H9 (cell line): Measurements from ENCODE around the gene PKP3. TPM values are rescaled to one million over a fixed set of nuclear protein-coding genes. Genes with fewer than 3 reads are reported as not detected.

Experiments
- DNase-seq: peaks from one replicate; pipeline ENCODE4 v3.0.0-alpha.2; 2017
- H2AFZ ChIP-seq: one replicate; pipeline ENCODE4 v1.6.1; 2013; ENCODE audit warnings: mild to moderate bottlenecking, low read length, control low read depth, moderate library complexity
- H2AK5ac ChIP-seq: 2 replicates; pipeline ENCODE4 v1.6.1; 2013; ENCODE audit warnings: low read length, control low read depth, mixed read lengths; ENCODE audit not compliant: insufficient read length
- H2BK120ac ChIP-seq: one replicate; pipeline ENCODE4 v1.6.1; 2013; ENCODE audit warnings: low read depth, mild to moderate bottlenecking, low read length, control low read depth, inconsistent platforms; ENCODE audit not compliant: poor library complexity, severe bottlenecking
- H2BK12ac ChIP-seq: 2 replicates; pipeline ENCODE4 v1.6.1; 2013; ENCODE audit warnings: low read length, control low read depth, mixed read lengths, low read depth; ENCODE audit not compliant: insufficient read length
- H2BK15ac ChIP-seq: 2 replicates; pipeline ENCODE4 v1.6.1; 2013; ENCODE audit warnings: low read depth, low read length, control low read depth
- H2BK20ac ChIP-seq: one replicate; pipeline ENCODE4 v1.6.1; 2013; ENCODE audit warnings: low read depth, mild to moderate bottlenecking, low read length, control low read depth, inconsistent platforms; ENCODE audit not compliant: poor library complexity, severe bottlenecking
- H2BK5ac ChIP-seq: 2 replicates; pipeline ENCODE4 v1.6.1; 2013; ENCODE audit warnings: low read length, control low read depth, mixed read lengths; ENCODE audit not compliant: insufficient read length
- H3K14ac ChIP-seq: 2 replicates; pipeline ENCODE4 v1.6.1; 2013; ENCODE audit warnings: low read length, control low read depth; ENCODE audit not compliant: insufficient read depth
- H3K18ac ChIP-seq: 2 replicates; pipeline ENCODE4 v1.6.1; 2013; ENCODE audit warnings: low read depth, mild to moderate bottlenecking, mixed read lengths, low read length, control low read depth; ENCODE audit not compliant: insufficient read length
- H3K23ac ChIP-seq: 2 replicates; pipeline ENCODE4 v1.6.1; 2013; ENCODE audit warnings: low read length, control low read depth, mixed read lengths, low read depth; ENCODE audit not compliant: insufficient read length
- H3K23me2 ChIP-seq: 2 replicates; pipeline ENCODE4 v1.6.1; 2013; ENCODE audit warnings: low read depth, mild to moderate bottlenecking, mixed read lengths, low read length, control low read depth; ENCODE audit not compliant: insufficient read length, poor library complexity, severe bottlenecking
- H3K27ac ChIP-seq: 2 replicates; pipeline ENCODE4 v1.5.1; 2013; ENCODE audit warnings: low read length, control low read depth, mixed read lengths, low read depth; ENCODE audit not compliant: insufficient read length
- H3K27me3 ChIP-seq: 2 replicates; pipeline ENCODE4 v1.6.1; 2013; ENCODE audit warnings: low read length, control low read depth, inconsistent platforms; ENCODE audit not compliant: insufficient read depth
- H3K4ac ChIP-seq: 2 replicates; pipeline ENCODE4 v1.6.1; 2013; ENCODE audit warnings: low read depth, mild to moderate bottlenecking, control low read depth, inconsistent platforms, low read length, moderate library complexity
- H3K4me1 ChIP-seq: 2 replicates; pipeline ENCODE4 v1.6.1; 2013; ENCODE audit warnings: low read length, control low read depth, inconsistent platforms; ENCODE audit not compliant: insufficient read depth
- H3K4me2 ChIP-seq: 2 replicates; pipeline ENCODE4 v1.6.1; 2013; ENCODE audit warnings: low read length, control low read depth, mixed read lengths; ENCODE audit not compliant: insufficient read length, insufficient read depth
- H3K56ac ChIP-seq: 2 replicates; pipeline ENCODE4 v1.6.1; 2013; ENCODE audit warnings: low read depth, mild to moderate bottlenecking, mixed read lengths, low read length, control low read depth; ENCODE audit not compliant: insufficient read length
- H3K79me1 ChIP-seq: 2 replicates; pipeline ENCODE4 v1.6.1; 2013; ENCODE audit warnings: low read depth, mild to moderate bottlenecking, moderate library complexity, low read length, control low read depth, inconsistent platforms; ENCODE audit not compliant: insufficient read depth, poor library complexity, severe bottlenecking
- H3K79me2 ChIP-seq: 2 replicates; pipeline ENCODE4 v1.6.1; 2013; ENCODE audit warnings: low read length, control low read depth, inconsistent platforms; ENCODE audit not compliant: insufficient read depth
- H3K9ac ChIP-seq: 2 replicates; pipeline ENCODE4 v1.6.1; 2013; ENCODE audit warnings: low read length, control low read depth, mixed read lengths; ENCODE audit not compliant: insufficient read length; ENCODE audit errors: extremely low read depth
- H3K9me3 ChIP-seq: one replicate; pipeline ENCODE4 v1.6.1; 2013; ENCODE audit warnings: low read depth, low read length, inconsistent platforms; ENCODE audit not compliant: control insufficient read depth
- H3T11ph ChIP-seq: one replicate; pipeline ENCODE4 v1.6.1; 2013; ENCODE audit warnings: mild to moderate bottlenecking, low read length, control low read depth, inconsistent platforms
- H4K20me1 ChIP-seq: one replicate; pipeline ENCODE4 v1.6.1; 2013; ENCODE audit not compliant: control insufficient read depth, insufficient read length, insufficient read depth
- H4K5ac ChIP-seq: 2 replicates; pipeline ENCODE4 v1.6.1; 2013; ENCODE audit warnings: low read depth, mild to moderate bottlenecking, mixed read lengths, low read length, control low read depth; ENCODE audit not compliant: insufficient read length
- H4K8ac ChIP-seq: replicated peaks from 2 replicates; pipeline ENCODE4 v1.6.1; 2013; ENCODE audit warnings: low read length, control low read depth, mixed read lengths, low read depth; ENCODE audit not compliant: insufficient read length
- H4K91ac ChIP-seq: 2 replicates; pipeline ENCODE4 v1.6.1; 2013; ENCODE audit warnings: low read depth, mild to moderate bottlenecking, moderate library complexity, mixed read lengths, low read length, control low read depth; ENCODE audit not compliant: insufficient read length
- H3K27ac Mint-ChIP-seq, 3 experiments: 2 replicates in 2 of 3; 3 replicates in 1 of 3; pipeline ENCODE4 v1.8.0; 2020 to 2021; ENCODE audit warnings: mixed read lengths in 3 of 3, mild to moderate bottlenecking in 1 of 3, moderate library complexity in 1 of 3
- H3K27me3 Mint-ChIP-seq: 2 replicates; pipeline ENCODE4 v1.8.0; 2021; ENCODE audit warnings: low read depth, mild to moderate bottlenecking, moderate library complexity, mixed read lengths
- H3K36me3 Mint-ChIP-seq, 3 experiments: 2 replicates in 2 of 3; 3 replicates in 1 of 3; pipeline ENCODE4 v1.8.0; 2020 to 2021; ENCODE audit warnings: low read depth in 3 of 3, mixed read lengths in 3 of 3; ENCODE audit not compliant: insufficient read depth in 1 of 3
- H3K4me1 Mint-ChIP-seq, 2 experiments: 2 replicates each; pipeline ENCODE4 v1.8.0; 2020; ENCODE audit warnings: mixed read lengths in 2 of 2
- H3K4me3 Mint-ChIP-seq, 2 experiments: 2 replicates in 1 of 2; 3 replicates in 1 of 2; pipeline ENCODE4 v1.8.0; 2020 to 2021; ENCODE audit warnings: mild to moderate bottlenecking in 2 of 2, mixed read lengths in 2 of 2, moderate library complexity in 1 of 2
- H3K9me3 Mint-ChIP-seq, 2 experiments: 2 replicates in 1 of 2; 3 replicates in 1 of 2; pipeline ENCODE4 v1.8.0; 2020; ENCODE audit warnings: mild to moderate bottlenecking in 2 of 2, mixed read lengths in 2 of 2, moderate library complexity in 1 of 2
- CTCF ChIP-seq: fragments of 200-600 bp; sonication (generic); conservative IDR thresholded peaks from 3 replicates; pipeline ENCODE4 v1.8.0; 2021; ENCODE audit warnings: antibody characterized with exemption, mild to moderate bottlenecking
- WGBS: extraction: QIAGEN DNeasy Blood & Tissue Kit; methylation state at CpG from one replicate; pipeline ENCODE4 v1.1.7; 2013; ENCODE audit warnings: missing lambda C conversion rate, low lambda C conversion rate, mixed read lengths; ENCODE audit not compliant: insufficient read length; ENCODE audit errors: extremely low coverage; 5-methylcytosine and 5-hydroxymethylcytosine counted together
- total RNA-seq: library from RNA; stranded (reverse); gene quantifications from 2 replicates; pipeline ENCODE4 v1.2.1, GENCODE V29; 2021

Gene PKP3
- total RNA-seq, 1 experiment from 2014 or later, result 41.7 TPM

- H2BK5ac ChIP-seq, result no peak overlapping the region
- no peak overlapping the region for H3K23ac ChIP-seq
- no peak for DNase-seq
- no peak overlapping the region for H2BK120ac ChIP-seq
- H3K4ac ChIP-seq, result no peak overlapping the region
- no peak overlapping the region for H2BK15ac ChIP-seq
- no peaks in the 10 kb centered on the region for H3K4me1 ChIP-seq
- peak overlapping the region; percentile 50 for H3K18ac ChIP-seq
- H3K79me2 ChIP-seq, result no peaks in the 10 kb centered on the region
- no peak overlapping the region for H3K9ac ChIP-seq
- H3K23me2 ChIP-seq, result peaks cover 8% of the 10 kb centered on the region
- H3K9me3 ChIP-seq, result no peaks in the 10 kb centered on the region
- no peaks in the 10 kb centered on the region for H4K20me1 ChIP-seq
- no CpG with 5 or more reads among the region's 28 CpGs for WGBS
- H3K27ac Mint-ChIP-seq, result no peak overlapping the region
- H3K56ac ChIP-seq, result no peak overlapping the region
- H4K5ac ChIP-seq, result no peak overlapping the region
- H3K4me2 ChIP-seq, result no peak overlapping the region
- H3K79me1 ChIP-seq, result no peaks in the 10 kb centered on the region
- no peak overlapping the region; a peak in 1 of 5 replicates for H3K4me3 Mint-ChIP-seq
- no peaks in the 10 kb centered on the region for H3K27me3 ChIP-seq
- H4K91ac ChIP-seq, result no peak overlapping the region
- H3K36me3 Mint-ChIP-seq, result peaks cover 0 to 2% (median 0%) of the 10 kb centered on the region in 3 experiments; a peak in 3 of 7 replicates
- H3K27me3 Mint-ChIP-seq, result 0 out of 2 replicates have a peak, but pooled peaks cover 2% of the 10 kb centered on the region
- no peaks in the 10 kb centered on the region for H3K9me3 Mint-ChIP-seq
- no peak overlapping the region for H2AK5ac ChIP-seq
- peaks cover 2 to 5% of the 10 kb centered on the region in 2 experiments; a peak in 3 of 4 replicates for H3K4me1 Mint-ChIP-seq
- H2BK12ac ChIP-seq, result no peak overlapping the region
- no peak for TF ChIP-seq CTCF
- no peak overlapping the region for H2AFZ ChIP-seq
- H2BK20ac ChIP-seq, result no peak overlapping the region
- no peak overlapping the region for H4K8ac ChIP-seq
- H3K27ac ChIP-seq, result no peak overlapping the region
- H3K14ac ChIP-seq, result no peak overlapping the region; the same call in 1 of the 2 replicates
- no peak overlapping the region for H3T11ph ChIP-seq
These were observed 13.7 kb downstream of the PKP3 start for GRCh38 chr11:407651-408123.
